Coronary artery (tissue), 2 donors: Measurements from ENCODE around the gene BBS5.
A peak's percentile ranks its signal among the peaks of the same experiment; 100 is the strongest.
"Not testable (repeated sequence)": the region's sequence is repeated elsewhere in the genome, so short reads cannot be mapped to it uniquely, and the experiment has no call there.

Experiments
- DNase-seq: peaks from one replicate; pipeline ENCODE4 v3.0.0-alpha.2; 2017; ENCODE audit warnings: low spot score
- H3K27ac ChIP-seq, 2 donors: fragments of 200-600 bp; sonication (generic); one replicate each; pipeline ENCODE4 v1.5.1; 2016 to 2019
- H3K4me3 ChIP-seq: fragments of 200-600 bp; sonication (generic); 2 replicates; pipeline ENCODE4 v1.5.1; 2016; ENCODE audit warnings: mild to moderate bottlenecking, moderate library complexity
- TF ChIP-seq, protein P1 (sequence below): fragments of 200-600 bp; sonication (generic); IDR thresholded peaks from one replicate; pipeline ENCODE4 v1.5.1; 2019; ENCODE audit warnings: antibody characterized with exemption

Gene BBS5

DNA sequence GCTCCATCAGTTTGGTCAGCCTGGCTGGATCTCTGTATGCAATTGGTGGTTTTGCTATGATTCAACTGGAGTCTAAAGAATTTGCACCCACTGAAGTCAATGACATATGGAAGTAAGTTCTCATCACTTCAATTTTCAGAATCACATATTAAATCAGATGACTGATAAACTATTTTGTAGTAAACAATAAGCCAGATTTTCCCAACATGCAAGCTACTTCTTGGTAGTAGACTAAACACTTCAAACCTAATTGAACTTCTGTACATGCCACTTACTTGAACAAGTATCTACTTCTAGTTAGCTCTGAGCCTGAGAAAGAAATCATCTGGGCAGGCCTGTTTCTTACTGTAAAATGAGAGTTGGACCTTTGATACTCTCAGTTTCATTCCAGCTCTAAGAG is 41.6 kb downstream of the BBS5 start:
- no peak overlapping the region for H3K4me3 ChIP-seq
- no peak for DNase-seq
- TF ChIP-seq, protein P1, sequence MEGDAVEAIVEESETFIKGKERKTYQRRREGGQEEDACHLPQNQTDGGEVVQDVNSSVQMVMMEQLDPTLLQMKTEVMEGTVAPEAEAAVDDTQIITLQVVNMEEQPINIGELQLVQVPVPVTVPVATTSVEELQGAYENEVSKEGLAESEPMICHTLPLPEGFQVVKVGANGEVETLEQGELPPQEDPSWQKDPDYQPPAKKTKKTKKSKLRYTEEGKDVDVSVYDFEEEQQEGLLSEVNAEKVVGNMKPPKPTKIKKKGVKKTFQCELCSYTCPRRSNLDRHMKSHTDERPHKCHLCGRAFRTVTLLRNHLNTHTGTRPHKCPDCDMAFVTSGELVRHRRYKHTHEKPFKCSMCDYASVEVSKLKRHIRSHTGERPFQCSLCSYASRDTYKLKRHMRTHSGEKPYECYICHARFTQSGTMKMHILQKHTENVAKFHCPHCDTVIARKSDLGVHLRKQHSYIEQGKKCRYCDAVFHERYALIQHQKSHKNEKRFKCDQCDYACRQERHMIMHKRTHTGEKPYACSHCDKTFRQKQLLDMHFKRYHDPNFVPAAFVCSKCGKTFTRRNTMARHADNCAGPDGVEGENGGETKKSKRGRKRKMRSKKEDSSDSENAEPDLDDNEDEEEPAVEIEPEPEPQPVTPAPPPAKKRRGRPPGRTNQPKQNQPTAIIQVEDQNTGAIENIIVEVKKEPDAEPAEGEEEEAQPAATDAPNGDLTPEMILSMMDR, result no peak
- H3K27ac ChIP-seq, result no peak overlapping the region

DNA sequence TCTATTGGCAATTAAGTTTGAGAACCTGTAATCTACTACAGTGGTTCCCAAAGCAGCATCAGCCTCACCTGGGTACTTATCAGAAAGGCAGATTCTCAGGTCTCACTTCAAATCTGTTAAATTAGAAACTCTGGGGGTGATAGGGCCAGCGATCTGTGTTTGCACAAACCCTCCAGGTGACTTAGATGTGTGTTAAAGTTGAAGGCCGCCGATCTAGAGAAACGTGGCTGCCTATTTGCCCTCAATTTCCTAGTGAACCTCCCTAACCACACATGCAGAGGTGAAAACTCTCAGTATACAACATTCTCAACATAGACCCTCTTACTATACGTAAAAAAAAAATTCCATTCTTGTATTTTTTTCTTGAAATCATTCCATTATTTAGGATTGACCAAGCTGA is 44.4 kb downstream of the BBS5 start:
- TF ChIP-seq, protein P1, result no peak
- Histone ChIP-seq H3K4me3 (no peak overlapping the region), H3K27ac (no peak overlapping the region)
- no peak for DNase-seq

DNA sequence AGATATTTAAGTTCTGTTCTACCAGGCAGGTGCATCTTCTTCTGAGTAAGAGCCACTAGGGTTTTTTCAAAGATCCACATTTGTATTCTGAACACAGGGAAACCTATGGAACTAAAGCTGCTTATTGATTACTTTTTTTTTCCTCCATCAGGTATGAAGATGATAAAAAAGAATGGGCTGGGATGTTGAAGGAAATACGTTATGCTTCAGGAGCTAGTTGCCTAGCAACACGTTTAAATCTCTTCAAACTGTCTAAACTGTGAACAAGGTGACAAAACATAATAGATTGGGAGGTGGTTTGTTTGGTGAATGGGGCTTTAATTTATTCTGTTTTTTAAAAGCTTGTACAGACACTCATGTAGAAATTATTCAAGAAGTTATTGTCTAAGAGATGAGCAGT is 46.1 kb downstream of the BBS5 start:
- DNase-seq, result no peak
- Histone ChIP-seq H3K4me3 (no peak overlapping the region), H3K27ac (no peak overlapping the region)
- TF ChIP-seq, protein P1, result no peak

DNA sequence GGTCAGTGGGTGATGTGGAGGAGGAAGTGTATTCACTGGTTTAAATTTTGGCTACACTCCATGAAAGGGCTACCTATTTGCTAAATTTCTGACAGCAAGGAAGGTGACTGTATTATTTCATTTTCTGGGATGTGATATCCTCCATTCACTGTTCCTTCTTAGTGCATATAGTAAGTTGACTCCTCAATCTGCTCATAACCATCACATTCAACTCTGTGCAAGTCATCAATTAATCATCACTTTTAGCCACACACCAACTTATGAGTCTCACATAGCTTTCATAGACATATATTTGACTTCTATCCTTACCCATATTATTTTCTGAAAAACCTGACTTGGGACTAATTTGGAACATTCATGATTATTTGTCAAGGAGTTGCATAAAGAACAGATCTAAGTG is 47.2 kb downstream of the BBS5 start:
- Histone ChIP-seq H3K4me3 (no peak overlapping the region), H3K27ac (no peak overlapping the region)
- TF ChIP-seq, protein P1, result no peak
- DNase-seq, result no peak

DNA sequence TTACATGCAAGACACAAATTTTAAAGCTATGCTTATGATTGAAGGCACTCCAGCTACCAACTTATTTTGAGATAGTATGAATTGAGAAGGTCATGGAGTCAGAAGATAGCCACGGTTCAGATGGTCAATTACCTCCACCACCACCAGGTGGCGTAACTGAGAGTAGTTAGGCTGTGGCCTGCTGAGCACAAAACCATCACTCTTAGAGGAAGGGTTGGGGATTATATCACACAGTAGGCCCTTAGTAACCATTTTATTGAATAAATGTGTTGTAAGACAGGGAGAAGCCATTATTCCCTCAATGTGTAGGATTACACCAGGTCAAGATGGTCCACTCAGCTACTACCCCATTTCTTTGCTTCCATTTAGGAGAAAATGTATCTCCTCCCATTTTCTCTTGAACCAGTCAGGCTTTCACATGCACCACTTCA is 49.0 kb downstream of the BBS5 start:
- TF ChIP-seq, protein P1, result peak; percentile 71
- DNase-seq, result no peak
- H3K4me3 ChIP-seq, result no peak overlapping the region
- H3K27ac ChIP-seq, result no peak overlapping the region

DNA sequence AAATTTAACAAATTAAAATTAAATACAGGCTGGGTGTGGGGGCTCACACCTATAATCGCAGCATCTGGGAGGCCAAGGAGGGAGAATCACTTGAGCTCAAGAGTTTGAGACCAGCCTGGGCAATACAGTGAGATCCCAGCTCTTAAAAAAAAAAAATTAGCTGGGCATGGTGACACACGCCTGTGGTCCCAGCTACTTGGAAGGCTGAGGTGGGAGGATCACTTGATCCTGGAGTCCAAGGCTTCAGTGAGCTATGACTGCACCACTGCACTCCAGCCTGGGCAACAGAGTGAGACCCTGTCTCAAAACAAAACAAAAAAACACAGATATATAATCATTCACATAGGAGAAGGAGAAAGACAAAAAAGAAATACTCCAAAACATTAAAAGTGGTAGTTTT is 60.2 kb downstream of the BBS5 start:
- not testable (repeated sequence) for H3K4me3 ChIP-seq, H3K27ac ChIP-seq, DNase-seq

DNA sequence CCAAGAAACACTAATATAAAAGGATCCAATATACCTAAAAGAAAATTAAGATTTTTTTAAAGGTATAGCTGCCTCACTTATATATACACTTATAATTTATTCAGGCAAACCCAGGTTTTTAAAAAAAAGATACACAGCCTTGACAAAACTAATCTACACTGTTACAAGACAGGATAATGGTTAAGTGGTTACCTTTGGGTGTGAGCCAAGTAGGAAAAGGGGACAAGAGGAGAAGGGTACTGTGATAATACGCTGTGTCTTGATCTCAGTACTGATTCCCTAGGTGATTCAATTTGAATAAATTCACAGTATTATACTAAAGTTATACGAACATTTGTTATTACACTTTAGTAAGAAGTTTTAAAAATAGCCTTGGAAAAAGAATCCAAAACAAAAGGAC is 60.9 kb downstream of the BBS5 start:
- no peak overlapping the region for H3K27ac ChIP-seq
- H3K4me3 ChIP-seq, result no peak overlapping the region
- TF ChIP-seq, protein P1, result no peak
- no peak for DNase-seq

DNA sequence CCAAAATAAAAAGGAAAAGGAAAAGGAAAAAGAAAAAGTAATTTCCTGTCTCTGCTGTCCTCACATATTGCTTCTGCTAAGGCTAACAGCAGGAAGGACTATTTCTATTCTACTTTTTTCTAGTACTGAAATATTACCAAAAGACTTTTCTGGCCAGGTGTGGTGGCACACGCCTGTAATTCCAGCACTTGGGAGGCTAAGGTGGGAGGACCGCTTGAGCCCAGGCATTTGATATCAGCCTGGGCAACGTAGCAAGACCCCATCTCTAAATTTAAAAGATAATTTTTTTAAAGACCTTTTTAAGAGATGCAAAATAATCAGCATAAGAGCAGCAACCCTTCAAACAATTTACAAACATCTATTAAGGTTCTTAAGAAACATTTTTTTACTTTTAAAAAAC is 63.1 kb downstream of the BBS5 start:
- TF ChIP-seq, protein P1, result no peak
- no peak for DNase-seq
- Histone ChIP-seq H3K4me3 (no peak overlapping the region), H3K27ac (no peak overlapping the region)
